Activated T-cell treated with anti-CD3 and anti-CD28 coated beads, Interleukin-2, amount 50 U/mL, for 1 hour (primary cell): Measurements from ENCODE around the gene TSPAN1.
"Not testable (repeated sequence)": the region's sequence is repeated elsewhere in the genome, so short reads cannot be mapped to it uniquely, and the experiment has no call there.

ENCODE experiments used
- DNase-seq: peaks from one replicate; pipeline ENCODE4 v3.0.0-alpha.2; 2020

TSPAN1 gene

DNA sequence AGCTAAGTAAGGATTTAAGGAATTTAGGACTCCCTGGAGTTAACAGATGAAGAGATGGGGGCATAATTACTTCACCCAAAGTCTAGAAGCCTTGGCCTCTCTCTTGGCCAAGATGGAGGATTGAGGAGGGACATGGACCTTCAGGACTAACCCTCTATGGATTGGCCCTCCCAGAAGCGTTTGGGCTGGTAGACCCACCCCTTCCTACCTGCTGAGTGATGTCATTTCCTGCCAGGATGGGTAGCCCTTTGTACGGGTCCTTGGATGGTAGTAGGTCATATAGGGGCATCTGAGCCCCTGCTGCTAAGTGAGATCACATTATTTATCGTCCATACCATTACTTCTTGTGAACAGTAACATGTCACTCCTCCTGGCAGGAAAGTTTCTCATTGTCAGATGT is 45.9 kb downstream of the TSPAN1 start:
- DNase-seq = no peak

DNA sequence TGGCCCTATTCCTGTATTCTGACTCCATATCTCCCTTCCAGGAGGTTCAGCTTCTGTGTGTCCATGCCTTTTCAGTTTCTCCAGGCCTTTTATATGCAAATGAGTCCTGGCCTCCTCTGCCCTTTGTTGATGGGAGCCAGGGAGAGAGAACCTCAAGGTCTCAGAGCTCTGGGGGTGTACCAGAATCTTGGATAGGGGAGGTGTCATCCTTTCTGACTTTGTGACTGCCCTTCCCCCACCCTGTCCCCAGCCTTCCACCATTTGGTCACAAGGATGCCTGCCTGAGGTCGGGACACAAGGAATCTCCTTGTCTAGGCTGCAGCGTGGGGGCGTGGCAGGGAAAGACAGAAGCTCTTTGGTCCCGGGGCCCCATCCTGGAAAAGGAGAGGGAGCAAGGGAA is 46.9 kb downstream of the TSPAN1 start:
- no peak for DNase-seq

GRCh38 chr1:46223055-46223454 is 48.2 kb downstream of the TSPAN1 start:
- DNase-seq = not testable (repeated sequence)

DNA sequence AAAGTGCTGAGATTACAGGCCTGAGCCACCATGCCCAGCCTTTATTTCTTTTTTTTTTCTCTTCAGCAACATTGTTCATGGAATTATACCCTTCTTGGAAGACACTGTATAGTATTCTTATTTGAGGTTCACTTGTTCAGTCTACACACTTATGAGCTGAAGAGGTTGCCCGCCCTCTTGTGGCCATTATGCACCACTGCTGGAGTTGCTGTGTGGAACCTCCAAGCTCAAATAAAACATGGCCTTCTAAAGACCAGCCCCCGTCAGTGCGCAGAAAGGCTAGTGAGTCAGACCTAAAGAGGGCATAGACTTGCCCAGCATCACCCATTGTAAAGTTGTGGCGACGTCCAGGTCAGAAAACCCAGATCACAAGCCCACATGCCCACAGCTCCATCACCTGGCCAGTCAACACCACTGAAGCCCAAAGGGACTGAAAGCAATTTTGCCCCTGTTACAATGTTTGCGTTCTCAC is 48.6 kb downstream of the TSPAN1 start:
- DNase-seq = peak; percentile 49

- DNase-seq = no peak
Observed at GRCh38 chr1:46224966-46225365, 50.1 kb downstream of the TSPAN1 start.

- not testable (repeated sequence) for DNase-seq
Observed at GRCh38 chr1:46231231-46231630, 56.3 kb downstream of the TSPAN1 start.
